ENCODE measurements around the gene CLEC19A. TPM values are rescaled to one million over a fixed set of nuclear protein-coding genes. Genes with fewer than 3 reads are reported as not detected.

Gene CLEC19A
- total RNA-seq (2014; rRNA removed; shearing (Covaris generic)): 0.38 and 0.83 TPM in 2 replicates

DNA sequence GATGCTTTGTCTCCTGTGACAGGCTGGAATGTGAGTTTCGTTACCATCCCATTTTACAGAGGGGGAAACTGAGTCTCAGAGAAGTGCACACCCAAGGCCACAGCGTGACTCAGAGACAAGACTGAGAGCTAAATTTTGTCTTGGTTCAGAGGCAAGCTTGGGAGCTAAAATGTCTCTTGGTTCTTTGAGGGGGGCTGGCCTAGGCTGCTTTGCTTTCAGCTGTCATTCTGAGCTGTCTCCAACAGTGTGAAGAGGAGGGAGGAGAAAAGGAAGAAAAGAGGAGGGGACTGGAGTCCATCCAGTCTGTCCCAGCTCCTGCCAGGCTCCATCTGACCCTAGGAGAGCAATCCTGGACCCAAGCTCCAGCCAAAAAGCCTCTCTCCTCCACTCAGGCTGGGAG lies at the start of gene CLEC19A:
CLEC19A (plus strand) TSS at position 301 of the 400 bp plus-strand sequence. CDS start 121 bp downstream, outside the sequence.
- DNase-seq (ENCODE audit: low spot score): no peak

DNA sequence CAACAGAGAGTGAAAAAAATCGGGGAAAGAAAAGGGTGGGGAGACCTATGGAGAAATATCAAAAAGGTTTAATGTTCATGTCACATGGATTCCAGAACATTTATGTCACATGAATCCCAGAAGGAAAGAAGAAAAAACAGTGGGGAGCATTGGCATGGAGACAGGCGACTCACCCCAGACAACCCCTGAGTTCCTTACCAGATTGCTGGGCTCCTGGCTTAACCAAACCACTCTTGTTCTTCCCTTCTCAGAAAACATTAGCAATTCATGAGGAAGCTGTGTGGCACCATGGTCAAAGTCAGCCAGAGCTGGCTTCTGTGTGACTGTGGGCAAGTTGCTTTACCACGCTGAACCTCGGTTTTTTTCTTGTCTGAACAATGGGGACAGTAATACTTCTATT lies 49.6 kb upstream of the CLEC19A start:
- no peak for DNase-seq (ENCODE audit: low spot score)

DNA sequence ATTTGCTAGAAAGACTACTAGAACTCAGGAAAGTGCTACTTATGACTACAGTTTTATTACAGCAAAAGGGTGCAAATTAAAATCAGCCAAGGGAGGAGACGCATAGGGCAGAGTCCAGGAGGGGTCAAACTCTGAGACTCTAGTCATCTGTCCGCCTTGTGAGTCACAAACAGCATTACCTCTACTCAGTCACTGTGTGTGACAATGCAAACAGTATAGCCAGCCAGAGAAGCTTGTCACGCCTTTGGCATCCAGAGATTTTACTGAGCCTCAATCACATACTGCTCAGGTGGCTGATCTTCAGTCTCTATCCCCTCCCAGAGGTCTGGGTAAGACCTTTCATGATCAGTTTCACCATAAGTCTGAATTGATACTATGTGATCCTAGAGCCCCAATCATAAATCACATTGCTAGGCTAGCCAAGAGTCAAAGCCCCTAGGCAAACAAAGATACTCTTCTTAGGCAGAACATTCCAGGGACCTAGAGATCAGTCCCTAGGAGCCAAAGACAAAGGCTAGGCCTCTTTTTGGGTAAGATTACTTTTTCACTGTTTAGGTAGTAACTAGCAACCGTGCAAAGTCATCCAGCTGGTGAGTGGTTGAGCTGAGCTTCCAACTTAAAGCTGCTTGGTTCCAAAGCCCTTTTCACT lies 48.8 kb upstream of the CLEC19A start:
- DNase-seq (ENCODE audit: low spot score): no peak

DNA sequence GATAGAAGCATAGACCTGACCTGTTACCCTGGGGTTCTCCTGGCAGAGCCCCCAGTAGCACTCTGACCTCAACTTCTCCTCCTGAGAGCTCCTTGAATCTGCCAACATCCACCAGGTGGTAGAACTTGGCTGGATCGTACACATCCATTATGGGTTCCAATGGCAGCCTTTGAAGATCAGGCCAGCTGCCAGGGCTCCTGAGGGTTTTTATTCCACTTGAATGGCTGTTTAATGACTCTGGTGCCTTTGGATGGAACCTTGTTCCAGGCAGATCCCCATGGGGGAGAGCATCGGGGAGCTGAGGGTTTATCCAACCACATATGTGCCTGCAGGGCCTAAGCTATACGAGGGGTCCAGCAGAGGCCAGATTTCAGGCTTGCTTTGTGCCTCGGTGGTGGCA lies 47.1 kb upstream of the CLEC19A start:
- DNase-seq (ENCODE audit: low spot score): no peak

DNA sequence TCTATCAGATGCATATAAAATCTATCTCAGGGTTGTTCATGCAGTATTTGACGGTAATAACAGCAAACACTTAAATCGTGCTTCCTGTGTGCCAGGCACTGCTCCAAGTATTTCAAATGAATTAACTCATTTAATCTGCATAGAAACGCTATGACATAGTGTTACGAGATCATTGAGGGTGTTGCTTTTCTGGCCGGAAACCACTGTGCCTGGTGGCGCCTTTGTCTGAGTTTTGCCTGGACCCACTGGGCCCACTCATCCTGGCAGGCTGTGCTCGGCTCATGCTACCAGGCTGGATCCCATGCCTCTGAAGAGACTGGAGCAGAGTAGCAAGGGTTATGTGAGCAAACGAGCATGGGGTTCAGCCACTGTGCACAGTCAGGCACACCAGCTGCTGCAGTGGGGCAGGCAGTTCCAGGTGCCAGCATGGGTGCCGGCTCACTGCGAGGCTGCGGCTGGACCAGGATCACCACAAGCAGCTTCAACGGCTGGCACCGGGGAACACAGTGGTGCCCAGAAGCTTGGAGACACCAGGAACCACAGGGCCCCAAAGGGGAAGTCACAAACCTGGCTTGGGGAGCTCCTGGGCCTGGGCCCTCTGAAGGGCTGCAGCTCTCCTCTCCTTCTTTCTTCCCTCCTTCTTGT lies 45.9 kb upstream of the CLEC19A start:
- no peak for DNase-seq (ENCODE audit: low spot score)

DNA sequence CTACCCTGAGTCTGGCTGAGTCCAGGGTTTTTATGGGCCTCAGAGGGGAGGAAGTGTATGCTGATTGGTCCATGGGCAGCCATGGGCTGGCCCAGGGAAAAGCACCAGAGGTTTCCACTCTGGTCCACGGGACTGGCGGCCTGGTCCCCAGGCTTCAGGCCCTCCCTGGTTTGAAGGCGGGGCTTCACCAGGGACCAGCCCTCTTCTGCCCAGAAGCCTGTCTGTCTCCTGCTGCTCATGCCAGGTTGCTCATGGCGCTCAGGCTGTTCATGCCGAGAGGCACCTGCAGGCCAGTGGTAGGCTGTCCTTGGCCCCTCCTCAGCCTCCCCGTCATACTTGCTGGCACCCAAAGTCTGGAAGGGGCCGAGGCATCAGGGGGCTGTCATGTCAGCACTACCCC lies 45.0 kb upstream of the CLEC19A start:
- no peak for DNase-seq (ENCODE audit: low spot score)

DNA sequence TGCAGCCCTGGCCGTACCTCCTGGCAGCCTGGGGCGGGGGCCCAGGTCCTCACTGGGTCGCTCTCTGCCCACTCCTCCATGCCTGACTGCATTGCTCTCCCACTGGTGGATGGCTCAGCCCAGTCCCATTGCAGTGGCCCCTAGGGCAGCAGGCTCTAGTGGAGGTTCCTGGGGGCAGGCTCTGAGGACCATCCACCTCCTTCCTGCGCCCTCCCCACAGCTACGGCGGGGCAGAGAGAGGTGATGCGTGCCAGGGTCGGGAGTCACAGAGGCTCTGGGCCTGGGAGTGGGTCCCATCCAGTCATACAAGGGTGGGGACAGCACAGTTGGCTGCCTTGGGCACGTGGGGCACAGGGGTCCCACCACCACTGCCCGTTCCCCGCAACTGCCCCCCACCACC lies 44.0 kb upstream of the CLEC19A start:
- DNase-seq (ENCODE audit: low spot score): no peak

DNA sequence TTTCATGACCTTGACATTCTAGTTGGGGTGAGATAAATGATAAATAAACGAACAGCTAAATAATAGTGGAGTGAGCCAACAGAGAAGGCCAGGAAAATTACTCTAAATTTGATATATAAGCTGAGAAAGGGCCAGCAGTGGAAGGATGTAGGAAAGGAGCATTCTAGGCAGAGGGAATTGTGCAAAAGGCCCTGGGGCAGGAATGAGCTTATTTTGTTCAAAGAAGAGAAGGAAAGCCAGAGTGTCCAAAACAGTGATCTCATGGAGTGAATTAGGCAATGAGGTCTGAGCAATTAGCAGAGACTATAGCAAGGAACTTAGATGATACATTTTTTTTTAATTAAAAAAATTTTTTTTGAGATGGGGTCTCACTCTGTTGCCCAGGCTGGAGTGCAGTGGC lies 43.3 kb upstream of the CLEC19A start:
- DNase-seq (ENCODE audit: low spot score): no peak

DNA sequence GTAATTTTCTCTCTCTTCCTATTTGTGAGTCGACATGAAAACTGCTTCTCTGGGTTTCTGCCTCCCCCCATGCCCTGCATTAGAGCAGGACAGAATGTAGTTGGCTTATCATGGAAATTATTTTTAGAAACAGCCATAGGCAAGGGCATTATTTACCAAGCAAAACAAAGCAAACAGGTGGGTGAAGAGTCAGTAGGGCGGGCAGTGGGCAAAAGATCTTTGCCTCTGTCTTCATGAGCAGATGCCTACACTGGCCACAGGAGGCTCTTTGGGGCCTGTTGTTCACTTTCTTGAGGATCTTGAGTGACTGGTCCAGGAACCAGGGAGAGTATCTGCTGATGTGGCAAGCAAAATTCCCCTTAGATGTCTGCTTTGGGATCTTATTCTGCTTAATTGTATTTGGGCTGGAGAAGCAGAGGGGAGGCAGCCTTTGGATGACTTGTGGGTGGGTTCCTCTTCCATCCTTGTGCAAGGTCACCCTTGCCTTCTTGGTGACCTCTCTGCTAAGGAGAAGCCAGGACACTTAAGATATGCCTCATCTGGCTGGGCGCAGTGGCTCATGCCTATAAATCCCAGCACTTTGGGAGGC lies 42.5 kb upstream of the CLEC19A start:
- DNase-seq (ENCODE audit: low spot score): no peak

DNA sequence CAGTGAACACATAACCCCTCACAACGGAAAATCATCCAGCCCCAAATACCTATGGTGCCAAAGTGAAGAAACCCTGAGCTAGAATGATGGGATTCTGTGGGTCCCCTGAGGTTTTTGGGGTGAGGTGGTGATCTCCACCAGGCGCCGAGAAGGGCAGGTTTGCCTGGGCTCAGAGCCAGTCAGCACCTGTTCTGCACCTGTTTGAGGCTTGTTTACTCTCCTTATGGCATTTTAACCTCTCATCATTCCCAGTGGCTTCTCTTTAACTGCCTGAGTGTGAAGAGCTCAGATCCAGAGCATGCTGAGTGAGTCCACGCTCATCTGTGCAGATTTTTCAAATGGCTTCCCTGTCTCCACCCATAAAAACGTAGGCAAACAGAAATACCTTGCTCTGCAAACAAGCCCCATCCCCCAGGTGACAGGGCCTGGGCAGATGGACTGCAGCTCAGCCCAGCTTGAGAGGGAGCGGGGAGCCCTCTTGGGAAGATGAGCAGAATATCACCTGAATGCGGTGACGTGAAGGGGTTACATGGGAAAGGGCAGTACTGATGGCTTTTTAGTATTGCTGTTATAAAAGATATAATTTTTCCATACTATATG lies 40.1 kb upstream of the CLEC19A start:
- DNase-seq (ENCODE audit: low spot score): no peak

DNA sequence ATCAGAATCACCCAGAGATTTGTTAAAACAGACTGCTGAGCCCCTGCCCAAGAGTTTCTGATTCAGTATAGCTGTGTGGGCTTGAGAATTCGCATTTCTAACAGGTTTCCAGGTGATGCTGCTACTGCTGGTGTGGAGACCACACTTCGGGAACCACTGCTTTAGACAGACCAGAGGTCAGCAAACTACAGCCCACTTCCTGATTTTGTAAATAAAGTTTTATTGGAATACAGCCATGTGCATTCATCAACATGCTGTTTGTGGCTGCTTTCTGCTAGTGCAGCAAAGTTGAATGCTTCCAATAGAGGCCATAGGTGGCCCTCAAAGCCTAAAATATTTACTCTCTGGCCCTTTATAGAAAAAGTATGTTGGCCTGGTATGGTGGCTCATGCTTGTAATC lies 32.6 kb upstream of the CLEC19A start:
- DNase-seq (ENCODE audit: low spot score): no peak

DNA sequence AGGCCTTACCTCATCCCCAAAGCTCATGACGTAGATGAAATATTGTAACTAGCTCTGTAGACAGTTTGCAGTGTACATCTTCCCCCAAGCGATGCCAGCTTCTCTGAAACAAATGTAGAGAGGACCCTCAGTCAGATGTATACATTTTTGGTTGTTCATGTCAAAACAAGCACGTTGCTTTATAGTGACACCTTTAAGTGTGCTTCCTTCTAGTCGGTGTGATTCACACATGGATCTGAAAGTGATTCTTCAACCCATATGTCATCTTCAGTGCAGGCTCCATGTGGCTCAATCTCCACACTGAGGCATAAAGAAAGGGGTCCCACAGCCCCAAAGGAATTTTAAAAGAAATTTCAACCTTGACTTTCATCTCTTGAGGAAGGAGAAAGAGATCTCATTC lies 30.9 kb upstream of the CLEC19A start:
- no peak for DNase-seq (ENCODE audit: low spot score)

DNA sequence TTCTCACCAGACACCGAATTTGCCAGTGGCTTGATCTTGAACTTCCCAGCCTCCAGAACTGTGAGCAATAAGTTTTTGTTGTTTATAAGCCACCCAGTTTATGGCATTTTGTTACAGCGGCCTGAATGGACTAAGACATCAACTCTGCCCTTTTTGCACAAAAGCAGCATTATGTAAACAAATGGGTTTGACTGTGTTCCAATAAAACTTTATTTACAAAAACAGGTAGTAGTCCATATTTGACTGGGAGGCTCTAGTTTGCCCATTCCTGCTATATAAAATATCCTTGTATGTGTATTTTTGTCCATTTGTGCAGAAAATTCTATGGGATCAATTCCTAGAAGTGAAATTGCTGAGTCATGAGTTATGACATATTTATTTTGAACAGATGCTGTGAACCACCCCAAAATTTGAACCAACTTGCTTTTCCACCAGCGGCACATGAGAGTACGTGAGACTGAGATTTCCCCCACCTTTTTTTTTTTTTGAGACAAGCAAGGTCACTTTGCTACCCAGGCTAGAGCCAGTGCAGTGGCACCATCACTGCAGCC lies 21.3 kb upstream of the CLEC19A start:
- DNase-seq (ENCODE audit: low spot score): no peak

DNA sequence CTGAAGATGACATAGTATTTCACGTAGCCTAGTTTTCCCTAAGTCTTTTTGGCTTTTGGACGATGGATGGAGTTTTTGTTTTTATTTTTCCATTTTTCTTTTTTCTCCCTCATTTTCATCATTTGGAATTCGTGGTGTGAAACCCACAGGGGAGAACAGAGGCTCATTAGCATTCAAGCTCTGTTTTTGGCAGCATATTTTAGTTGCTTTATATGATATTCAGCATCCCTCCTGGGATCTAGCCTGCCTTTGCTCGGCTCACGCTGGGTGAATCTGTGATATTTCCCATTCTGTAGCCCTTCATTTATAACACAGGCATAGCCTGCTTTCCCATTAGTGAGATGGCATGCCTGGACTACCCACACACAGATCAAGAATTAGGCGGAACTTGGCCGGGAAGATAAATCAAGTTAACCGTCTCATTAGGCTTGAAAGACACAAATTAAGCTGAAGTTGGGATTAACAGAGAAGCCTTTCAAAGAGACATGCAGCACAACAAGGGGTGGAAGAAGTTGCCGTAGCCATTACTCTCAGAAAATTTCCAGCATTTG lies 20.1 kb upstream of the CLEC19A start:
- DNase-seq (ENCODE audit: low spot score): no peak

DNA sequence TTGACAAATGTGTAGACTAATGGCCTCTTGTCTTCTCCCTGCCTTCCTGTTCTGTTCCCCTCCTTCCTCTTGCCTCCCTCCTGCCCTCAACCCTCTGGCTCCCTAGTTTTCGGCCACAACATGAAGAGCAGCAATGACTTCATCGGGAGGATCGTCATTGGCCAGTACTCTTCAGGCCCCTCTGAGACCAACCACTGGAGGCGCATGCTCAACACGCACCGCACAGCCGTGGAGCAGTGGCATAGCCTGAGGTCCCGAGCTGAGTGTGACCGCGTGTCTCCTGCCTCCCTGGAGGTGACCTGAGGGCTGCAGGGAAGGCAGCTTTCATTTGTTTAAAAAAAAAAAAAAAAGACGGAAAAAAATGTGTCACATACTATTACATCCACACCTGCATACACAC lies 18.8 kb upstream of the CLEC19A start:
- no peak for DNase-seq (ENCODE audit: low spot score)

DNA sequence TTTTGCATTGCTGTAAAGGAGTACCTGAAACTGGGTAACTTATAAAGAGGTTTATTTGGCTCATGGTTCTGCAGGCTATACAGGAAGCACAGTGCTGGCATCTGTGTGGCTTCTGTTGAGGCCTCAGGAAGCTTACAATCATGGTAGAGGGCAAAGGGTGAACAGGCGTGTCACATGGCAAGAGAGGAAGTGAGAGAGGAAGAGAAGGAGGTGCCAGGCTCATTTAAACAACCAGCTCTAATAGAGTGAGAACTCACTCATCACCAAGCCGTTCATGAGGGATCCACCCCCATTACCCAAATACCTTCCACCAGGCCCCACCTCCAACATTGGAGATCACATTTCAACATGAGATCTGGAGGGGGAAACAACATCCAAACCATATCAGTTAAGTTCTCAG lies 16.4 kb upstream of the CLEC19A start:
- no peak for DNase-seq (ENCODE audit: low spot score)

DNA sequence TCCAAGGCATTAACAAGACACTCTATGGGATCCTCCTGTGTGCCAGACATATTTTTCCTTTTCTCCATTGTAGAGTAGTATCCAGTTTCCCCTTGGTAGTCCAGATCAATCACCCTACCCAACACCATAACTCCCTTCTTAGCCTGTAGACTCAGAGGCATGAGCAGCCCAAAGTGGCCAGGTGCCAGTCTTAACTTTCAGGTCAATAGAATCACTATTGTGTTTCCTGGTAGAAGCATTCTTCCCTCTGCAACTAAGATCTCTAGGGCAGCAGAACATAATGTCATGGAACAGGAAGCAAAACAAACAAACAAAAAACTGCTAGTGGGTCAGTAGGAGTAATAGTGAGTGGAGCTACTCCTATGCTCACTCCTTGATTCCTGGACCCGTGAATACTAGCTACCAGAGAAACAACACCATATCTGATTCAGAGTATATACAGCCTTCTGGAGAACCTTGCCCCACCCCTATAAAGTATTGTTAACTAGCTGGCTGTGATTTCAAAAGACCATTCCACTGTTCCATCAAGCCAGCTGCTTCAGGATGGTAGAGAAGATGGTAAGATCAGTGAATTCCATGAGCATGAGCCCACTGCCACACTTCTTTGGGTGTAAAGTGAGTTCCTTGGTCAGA lies 11.2 kb upstream of the CLEC19A start:
- no peak for DNase-seq (ENCODE audit: low spot score)

DNA sequence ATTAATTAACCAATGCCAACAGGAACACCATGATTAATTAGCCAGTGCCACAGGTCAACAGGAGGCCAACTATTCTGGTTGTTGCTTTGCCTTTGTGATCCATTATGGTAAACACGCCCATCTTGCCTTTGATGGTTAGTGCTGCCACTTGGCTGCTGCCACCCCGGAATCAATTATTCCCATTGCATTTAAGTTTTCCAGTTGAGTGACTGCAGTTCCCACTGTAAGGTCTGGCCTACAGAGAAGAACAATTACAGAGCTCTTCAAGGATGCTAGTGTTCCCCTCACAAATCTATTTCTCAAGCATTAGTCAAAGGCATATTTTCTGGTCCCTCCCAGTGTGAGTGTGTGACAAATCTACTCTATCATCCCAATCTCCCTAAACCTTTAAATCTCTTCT lies 7.1 kb upstream of the CLEC19A start:
- no peak for DNase-seq (ENCODE audit: low spot score)

DNA sequence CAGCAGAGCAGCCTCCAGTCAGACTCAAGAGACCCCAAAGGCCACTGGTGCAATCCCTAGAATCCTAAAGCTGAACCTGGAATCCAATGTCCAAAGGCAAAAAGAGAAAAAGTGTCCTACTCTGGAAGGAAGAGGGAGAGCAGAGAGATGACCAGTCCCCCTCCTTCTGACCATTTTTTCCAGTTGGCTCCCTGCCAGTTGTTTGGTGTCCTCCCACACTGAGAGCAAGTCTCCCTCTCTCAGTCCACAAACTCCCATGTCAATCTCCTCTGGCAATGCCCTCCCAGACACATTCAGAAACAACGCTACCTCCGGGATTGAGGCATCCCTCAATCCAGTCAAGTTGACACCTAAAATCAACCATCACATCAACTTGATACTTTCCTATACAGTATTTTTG lies 4.3 kb upstream of the CLEC19A start:
- DNase-seq (ENCODE audit: low spot score): no peak

DNA sequence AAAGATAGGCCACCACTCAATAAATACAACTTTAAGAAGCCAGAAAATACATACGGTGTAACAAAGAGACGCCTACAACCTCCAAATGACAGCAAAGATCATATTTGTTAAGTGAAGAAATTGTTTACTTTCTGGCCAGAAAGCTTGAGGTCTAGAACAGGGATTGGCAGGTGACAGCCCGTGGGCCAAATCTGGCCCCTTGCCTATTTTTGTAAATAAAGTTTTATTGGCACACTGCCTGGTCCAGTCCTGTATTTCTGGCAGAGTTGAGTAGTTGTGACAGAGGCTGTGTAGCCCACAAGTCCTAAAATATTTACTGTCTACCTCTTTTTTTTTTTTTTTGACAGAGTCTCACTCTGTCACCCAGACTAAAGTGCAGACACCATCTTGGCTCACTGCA lies 3.4 kb upstream of the CLEC19A start:
- DNase-seq (ENCODE audit: low spot score): no peak

DNA sequence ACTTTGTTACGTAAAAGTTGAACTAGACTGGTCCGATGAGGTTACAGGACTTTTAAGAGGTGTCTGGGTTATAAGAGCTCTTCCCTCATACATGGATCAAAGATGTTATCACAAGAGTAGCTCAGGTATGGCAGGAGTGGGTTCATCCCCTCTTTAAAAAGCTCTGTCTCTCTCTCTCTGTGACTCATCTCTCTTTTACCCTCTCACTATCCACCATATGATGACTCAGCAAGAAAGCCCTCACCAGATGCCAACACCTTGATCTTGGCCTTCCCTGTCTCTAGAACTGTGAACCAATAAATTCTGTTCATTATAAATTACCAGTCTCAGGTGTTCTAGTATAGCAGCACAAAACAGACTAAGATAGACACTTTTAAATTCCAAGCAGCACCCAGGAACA lies 1.9 kb upstream of the CLEC19A start:
- peak; percentile 52 for DNase-seq (ENCODE audit: low spot score)

DNA sequence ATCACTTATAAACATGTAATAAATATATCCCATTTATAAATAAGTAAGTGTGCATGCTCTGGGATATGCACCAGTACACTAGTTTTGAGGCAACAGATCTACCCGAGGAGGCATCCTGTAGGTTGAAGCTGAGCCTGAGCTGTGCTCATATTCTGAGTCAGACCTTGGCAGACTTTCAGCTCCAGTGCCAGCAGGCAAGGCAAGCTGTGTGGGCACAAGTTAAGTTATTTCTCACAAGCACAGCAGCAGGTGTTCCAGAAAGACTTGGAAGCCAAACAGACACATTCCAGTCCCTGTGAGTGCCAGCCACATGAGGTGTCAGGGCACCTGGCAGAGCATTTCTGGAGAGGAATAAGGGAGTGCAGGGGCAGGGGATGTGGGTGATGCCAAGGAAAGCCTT lies 1.3 kb upstream of the CLEC19A start:
- DNase-seq (ENCODE audit: low spot score): peak; percentile 95
